IMR-90 (cell line): ENCODE data around the gene LAMB1.

Experiments
- BHLHE40 ChIP-seq: fragments of 150-350 bp; IDR thresholded peaks from 2 replicates; pipeline ENCODE4 v1.6.1; 2016; ENCODE audit warnings: mild to moderate bottlenecking, low read depth, low read length
- CEBPB ChIP-seq: IDR thresholded peaks from 2 replicates; pipeline ENCODE4 v1.6.1; 2012; ENCODE audit warnings: low read depth, low read length, improper control_type of control experiment
- CHD1 ChIP-seq: IDR thresholded peaks from 2 replicates; pipeline ENCODE4 v1.6.1; 2012; ENCODE audit warnings: low read depth, low read length, improper control_type of control experiment
- CTCF ChIP-seq: conservative IDR thresholded peaks from 2 replicates; pipeline ENCODE4 v1.5.1; 2012; ENCODE audit warnings: mild to moderate bottlenecking, low read depth, low read length, improper control_type of control experiment
- ELK1 ChIP-seq: fragments of 150-350 bp; IDR thresholded peaks from 2 replicates; pipeline ENCODE4 v1.6.1; 2016; ENCODE audit warnings: low read depth, mild to moderate bottlenecking, low read length, moderate library complexity, borderline replicate concordance
- MAFK ChIP-seq: IDR thresholded peaks from 2 replicates; pipeline ENCODE4 v1.6.1; 2012; ENCODE audit warnings: low read depth, low read length, improper control_type of control experiment
- MAZ ChIP-seq: IDR thresholded peaks from 2 replicates; pipeline ENCODE4 v1.6.1; 2012; ENCODE audit warnings: low read depth, mild to moderate bottlenecking, low read length, improper control_type of control experiment, moderate library complexity, borderline replicate concordance
- MXI1 ChIP-seq: IDR thresholded peaks from 2 replicates; pipeline ENCODE4 v1.6.1; 2012; ENCODE audit warnings: low read depth, mild to moderate bottlenecking, low read length, moderate library complexity, borderline replicate concordance
- POLR2A ChIP-seq: IDR thresholded peaks from 2 replicates; pipeline ENCODE4 v1.6.1; 2012; ENCODE audit warnings: mild to moderate bottlenecking, low read depth, low read length
- RAD21 ChIP-seq: IDR thresholded peaks from 2 replicates; pipeline ENCODE4 v1.6.1; 2012; ENCODE audit warnings: low read length, improper control_type of control experiment
- RCOR1 ChIP-seq: IDR thresholded peaks from 2 replicates; pipeline ENCODE4 v1.6.1; 2012; ENCODE audit warnings: mild to moderate bottlenecking, low read length, improper control_type of control experiment; ENCODE audit not compliant: insufficient replicate concordance
- RFX5 ChIP-seq: IDR thresholded peaks from 2 replicates; pipeline ENCODE4 v1.8.0; 2012; ENCODE audit warnings: low read depth, mild to moderate bottlenecking, low read length, moderate library complexity
- SMC3 ChIP-seq: fragments of 150-350 bp; IDR thresholded peaks from 2 replicates; pipeline ENCODE4 v1.6.1; 2016; ENCODE audit warnings: low read depth, mild to moderate bottlenecking, antibody characterized with exemption, low read length, moderate library complexity
- USF2 ChIP-seq: fragments of 150-350 bp; IDR thresholded peaks from 2 replicates; pipeline ENCODE4 v1.6.1; 2017; ENCODE audit warnings: mild to moderate bottlenecking, antibody characterized with exemption, low read length, low read depth

GRCh38 chr7:107953265-107953923, 49.6 kb downstream of the LAMB1 start:
- no peak for TF ChIP-seq CTCF
- TF ChIP-seq USF2, result no peak
- TF ChIP-seq MAFK, result no peak
- TF ChIP-seq POLR2A, result no peak
- no peak for TF ChIP-seq CHD1
- no peak for TF ChIP-seq BHLHE40
- no peak for TF ChIP-seq CEBPB
- no peak for TF ChIP-seq SMC3
- no peak for TF ChIP-seq RCOR1
- TF ChIP-seq RFX5, result no peak
- TF ChIP-seq RAD21, result no peak
- no peak for TF ChIP-seq MXI1
- TF ChIP-seq MAZ, result no peak
- TF ChIP-seq ELK1, result no peak
